ENCODE results near the gene LINC00305. TPM values are rescaled to one million over a fixed set of nuclear protein-coding genes. Genes with fewer than 3 reads are reported as not detected.

Gene LINC00305
- polyA plus RNA-seq, 3 donors = not detected

- Histone ChIP-seq H3K9ac (ENCODE audit: insufficient read depth, low read length, poor library complexity, severe bottlenecking) (no peak overlapping the region), H3K27me3 (ENCODE audit: control insufficient read depth in 2 of 2, insufficient read depth in 2 of 2, low read length in 2 of 2) (no peaks in the 10 kb centered on the region), H2AFZ (ENCODE audit: insufficient read depth, low read depth, low read length, poor library complexity, severe bottlenecking) (no peak overlapping the region), H3K4me3 (replicated peaks in 1 of 3; ENCODE audit: low read depth in 2 of 3, low read length in 3 of 3) (no peak overlapping the region), H3K79me2 (ENCODE audit: insufficient read depth, low read length) (no peaks in the 10 kb centered on the region), H3K4me2 (replicated peaks; ENCODE audit: extremely low read depth, low read length, poor library complexity, severe bottlenecking) (no peak overlapping the region), H4K20me1 (ENCODE audit: insufficient read depth, low read length) (no peaks in the 10 kb centered on the region), H3K27ac (ENCODE audit: low read depth in 1 of 2, low read length in 2 of 2) (no peak overlapping the region), H3K36me3 (replicated peaks in 1 of 2; ENCODE audit: control insufficient read depth in 1 of 2, insufficient read depth in 2 of 2, low read length in 2 of 2) (no peaks in the 10 kb centered on the region), H3K9me3 (replicated peaks in 1 of 2; ENCODE audit: control insufficient read depth in 1 of 2, insufficient read depth in 1 of 2, low read length in 2 of 2) (no peaks in the 10 kb centered on the region), H3K4me1 (ENCODE audit: control insufficient read depth in 1 of 2, insufficient read depth in 2 of 2, low read length in 2 of 2) (no peaks in the 10 kb centered on the region)
- Mint-ChIP-seq H3K36me3 (no peaks in the 10 kb centered on the region), H3K27me3 (ENCODE audit: low read depth in 3 of 3) (peaks cover 0 to 6% (median 2%) of the 10 kb centered on the region in 3 donors), H3K9me3 (peaks cover 0 to 5% (median 0%) of the 10 kb centered on the region in 7 donors), H3K4me3 (no peak overlapping the region), H3K4me1 (no peaks in the 10 kb centered on the region), H3K27ac (no peak overlapping the region)
- intact Hi-C loops (cut with micrococcal nuclease) = no loop called here
- TF ChIP-seq, protein P1, sequence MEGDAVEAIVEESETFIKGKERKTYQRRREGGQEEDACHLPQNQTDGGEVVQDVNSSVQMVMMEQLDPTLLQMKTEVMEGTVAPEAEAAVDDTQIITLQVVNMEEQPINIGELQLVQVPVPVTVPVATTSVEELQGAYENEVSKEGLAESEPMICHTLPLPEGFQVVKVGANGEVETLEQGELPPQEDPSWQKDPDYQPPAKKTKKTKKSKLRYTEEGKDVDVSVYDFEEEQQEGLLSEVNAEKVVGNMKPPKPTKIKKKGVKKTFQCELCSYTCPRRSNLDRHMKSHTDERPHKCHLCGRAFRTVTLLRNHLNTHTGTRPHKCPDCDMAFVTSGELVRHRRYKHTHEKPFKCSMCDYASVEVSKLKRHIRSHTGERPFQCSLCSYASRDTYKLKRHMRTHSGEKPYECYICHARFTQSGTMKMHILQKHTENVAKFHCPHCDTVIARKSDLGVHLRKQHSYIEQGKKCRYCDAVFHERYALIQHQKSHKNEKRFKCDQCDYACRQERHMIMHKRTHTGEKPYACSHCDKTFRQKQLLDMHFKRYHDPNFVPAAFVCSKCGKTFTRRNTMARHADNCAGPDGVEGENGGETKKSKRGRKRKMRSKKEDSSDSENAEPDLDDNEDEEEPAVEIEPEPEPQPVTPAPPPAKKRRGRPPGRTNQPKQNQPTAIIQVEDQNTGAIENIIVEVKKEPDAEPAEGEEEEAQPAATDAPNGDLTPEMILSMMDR (IDR thresholded peaks at IDR 0.05) = no peak
- no peak for DNase-seq
- no CpG with 5 or more reads among the region's 3 CpGs for WGBS (ENCODE audit: insufficient coverage)
Observed at GRCh38 chr18:64185987-64186386, 37.1 kb upstream of the LINC00305 start.

- H3K4me1 ChIP-seq (ENCODE audit: control insufficient read depth in 1 of 2, insufficient read depth in 2 of 2, low read length in 2 of 2) = no peaks in the 10 kb centered on the region
- Mint-ChIP-seq H3K36me3 (no peaks in the 10 kb centered on the region), H3K4me1 (no peaks in the 10 kb centered on the region), H3K4me3 (no peak overlapping the region), H3K27ac (no peak overlapping the region), H3K9me3 (peaks cover 0 to 5% (median 0%) of the 10 kb centered on the region in 7 donors), H3K27me3 (ENCODE audit: low read depth in 3 of 3) (peaks cover 0 to 6% (median 2%) of the 10 kb centered on the region in 3 donors)
- no peaks in the 10 kb centered on the region for H3K36me3 ChIP-seq (replicated peaks in 1 of 2; ENCODE audit: control insufficient read depth in 1 of 2, insufficient read depth in 2 of 2, low read length in 2 of 2)
- H3K9me3 ChIP-seq (replicated peaks in 1 of 2; ENCODE audit: control insufficient read depth in 1 of 2, insufficient read depth in 1 of 2, low read length in 2 of 2) = no peaks in the 10 kb centered on the region
- H3K27ac ChIP-seq (ENCODE audit: low read depth in 1 of 2, low read length in 2 of 2) = no peak overlapping the region
- DNase-seq = no peak
- H3K4me2 ChIP-seq (replicated peaks; ENCODE audit: extremely low read depth, low read length, poor library complexity, severe bottlenecking) = no peak overlapping the region
- 100% methylated on average over 1 of the region's 3 CpGs for WGBS (ENCODE audit: insufficient coverage)
- no peaks in the 10 kb centered on the region for H3K79me2 ChIP-seq (ENCODE audit: insufficient read depth, low read length)
- no peak overlapping the region for H3K9ac ChIP-seq (ENCODE audit: insufficient read depth, low read length, poor library complexity, severe bottlenecking)
- no peak overlapping the region for H2AFZ ChIP-seq (ENCODE audit: insufficient read depth, low read depth, low read length, poor library complexity, severe bottlenecking)
- intact Hi-C loops (cut with micrococcal nuclease) = no loop called here
- no peak overlapping the region for H3K4me3 ChIP-seq (replicated peaks in 1 of 3; ENCODE audit: low read depth in 2 of 3, low read length in 3 of 3)
- no peaks in the 10 kb centered on the region for H4K20me1 ChIP-seq (ENCODE audit: insufficient read depth, low read length)
- H3K27me3 ChIP-seq (ENCODE audit: control insufficient read depth in 2 of 2, insufficient read depth in 2 of 2, low read length in 2 of 2) = no peaks in the 10 kb centered on the region
- TF ChIP-seq, protein P1 (IDR thresholded peaks at IDR 0.05) = no peak
Observed at GRCh38 chr18:64183665-64184064, 34.8 kb upstream of the LINC00305 start.
